Neural cell (in vitro differentiated cells): Measurements from ENCODE around the gene RBM8A. TPM values are rescaled to one million over a fixed set of nuclear protein-coding genes. Genes with fewer than 3 reads are reported as not detected.

Experiments
- H2AFZ ChIP-seq: fragments of 200-600, 300-800 bp; sonication (generic), shearing (Covaris generic); 2 replicates; pipeline ENCODE4 v1.6.0; 2014; ENCODE audit warnings: low read depth, mild to moderate bottlenecking, antibody characterized with exemption, low read length, moderate library complexity
- H3F3A ChIP-seq: fragments of 200-600 bp; shearing (Covaris generic); 2 replicates; pipeline ENCODE4 v1.6.1; 2016; ENCODE audit warnings: mild to moderate bottlenecking, moderate library complexity, mixed read lengths, antibody characterized with exemption, low read length; ENCODE audit not compliant: insufficient read depth, poor library complexity, severe bottlenecking
- H3K27ac ChIP-seq: fragments of 200-600, 300-800 bp; sonication (generic), shearing (Covaris generic); 2 replicates; pipeline ENCODE4 v1.5.1; 2014; ENCODE audit warnings: mild to moderate bottlenecking, low read length, moderate library complexity
- H3K27me3 ChIP-seq: fragments of 300-800, 200-600 bp; sonication (generic), shearing (Covaris generic); 2 replicates; pipeline ENCODE4 v1.6.0; 2014; ENCODE audit warnings: mild to moderate bottlenecking, low read depth, low read length, moderate library complexity; ENCODE audit not compliant: insufficient read depth
- H3K36me3 ChIP-seq: fragments of 300-800, 200-600 bp; sonication (generic), shearing (Covaris generic); 2 replicates; pipeline ENCODE4 v1.5.1; 2014; ENCODE audit warnings: mild to moderate bottlenecking, antibody characterized with exemption, low read length, moderate library complexity; ENCODE audit not compliant: insufficient read depth
- H3K4me2 ChIP-seq: fragments of 300-800, 200-600 bp; sonication (generic), shearing (Covaris generic); 2 replicates; pipeline ENCODE4 v1.6.0; 2014; ENCODE audit warnings: mild to moderate bottlenecking, low read length
- H3K4me3 ChIP-seq: fragments of 300-800, 200-600 bp; sonication (generic), shearing (Covaris generic); 2 replicates; pipeline ENCODE4 v1.5.1; 2014; ENCODE audit warnings: mild to moderate bottlenecking, low read length, moderate library complexity
- H3K79me2 ChIP-seq: fragments of 200-600 bp; shearing (Covaris generic); replicated peaks from 2 replicates; pipeline ENCODE4 v1.6.0; 2014; ENCODE audit warnings: mild to moderate bottlenecking, low read length, moderate library complexity; ENCODE audit not compliant: insufficient read depth
- H3K9ac ChIP-seq: fragments of 300-800, 200-600 bp; sonication (generic), shearing (Covaris generic); 2 replicates; pipeline ENCODE4 v1.6.1; 2016; ENCODE audit warnings: mild to moderate bottlenecking, low read length, mixed read lengths
- H3K9me2 ChIP-seq: fragments of 200-600 bp; shearing (Covaris generic); 2 replicates; pipeline ENCODE4 v1.6.1; 2016; ENCODE audit warnings: mild to moderate bottlenecking, low read length, mixed read lengths; ENCODE audit not compliant: insufficient read depth
- H3K9me3 ChIP-seq: fragments of 200-600, 300-800 bp; sonication (generic), shearing (Covaris generic); 2 replicates; pipeline ENCODE4 v1.6.1; 2016; ENCODE audit warnings: mild to moderate bottlenecking, mixed run types, low read length, moderate library complexity, mixed read lengths
- H4K20me1 ChIP-seq: fragments of 200-600 bp; shearing (Covaris generic); 2 replicates; pipeline ENCODE4 v1.6.1; 2016; ENCODE audit warnings: mild to moderate bottlenecking, mixed run types; ENCODE audit not compliant: insufficient read depth
- CTCF ChIP-seq: fragments of 450-650 bp; IDR thresholded peaks from 2 replicates; pipeline ENCODE4 v1.5.1; 2014; ENCODE audit warnings: antibody characterized with exemption, mild to moderate bottlenecking, moderate library complexity; ENCODE audit not compliant: poor library complexity, severe bottlenecking
- EP300 ChIP-seq: fragments of 450-650 bp; conservative IDR thresholded peaks from 2 replicates; pipeline ENCODE4 v1.6.1; 2014; ENCODE audit warnings: antibody characterized with exemption, mild to moderate bottlenecking, moderate library complexity; ENCODE audit not compliant: poor library complexity, severe bottlenecking
- EZH2 ChIP-seq: fragments of 200-600, 300-800 bp; shearing (Covaris generic), sonication (generic); IDR thresholded peaks from 2 replicates; pipeline ENCODE4 v1.6.1; 2014; ENCODE audit warnings: antibody characterized with exemption, low read length, borderline replicate concordance, mild to moderate bottlenecking; ENCODE audit not compliant: insufficient read depth, poor library complexity, severe bottlenecking
- MXI1 ChIP-seq: fragments of 450-650 bp; conservative IDR thresholded peaks from 2 replicates; pipeline ENCODE4 v1.6.1; 2014; ENCODE audit warnings: antibody characterized with exemption, mild to moderate bottlenecking; ENCODE audit not compliant: poor library complexity, severe bottlenecking
- POLR2AphosphoS5 ChIP-seq: IDR thresholded peaks from 2 replicates; pipeline ENCODE4 v1.6.1; 2012
- RAD21 ChIP-seq: fragments of 450-650 bp; conservative IDR thresholded peaks from 2 replicates; pipeline ENCODE4 v1.6.1; 2014; ENCODE audit warnings: antibody characterized with exemption, mild to moderate bottlenecking, moderate library complexity
- REST ChIP-seq: IDR thresholded peaks from 2 replicates; pipeline ENCODE4 v1.6.1; 2012; ENCODE audit warnings: borderline replicate concordance
- SMC3 ChIP-seq: fragments of 450-650 bp; conservative IDR thresholded peaks from 2 replicates; pipeline ENCODE4 v1.6.1; 2014; ENCODE audit warnings: antibody characterized with exemption, mild to moderate bottlenecking, moderate library complexity; ENCODE audit not compliant: poor library complexity
- TAF1 ChIP-seq: IDR thresholded peaks from 2 replicates; pipeline ENCODE4 v1.6.1; 2012; ENCODE audit warnings: low read depth
- polyA plus RNA-seq: library from polyadenylated mRNA; depleted of rRNA; stranded (reverse); fragments of >200 nt; gene quantifications from 2 replicates; pipeline ENCODE4 v1.2.3, GENCODE V29; 2014

RBM8A gene
- polyA plus RNA-seq, 1 donor from 2014 or later: 366 TPM

GRCh38 chr1:145897969-145898368 lies 29.3 kb downstream of the RBM8A start:
- Histone ChIP-seq H4K20me1 (no peaks in the 10 kb centered on the region), H3K4me3 (no peak overlapping the region)
- no peak for TF ChIP-seq EZH2
- TF ChIP-seq EP300: no peak
- no peak for TF ChIP-seq POLR2AphosphoS5
- no peak for TF ChIP-seq TAF1
- TF ChIP-seq MXI1: no peak
- TF ChIP-seq RAD21: no peak
- TF ChIP-seq REST: no peak
- TF ChIP-seq CTCF: no peak
- TF ChIP-seq SMC3: no peak

GRCh38 chr1:145895471-145895870 lies 31.8 kb downstream of the RBM8A start:
- Histone ChIP-seq H3K79me2 (no peaks in the 10 kb centered on the region), H4K20me1 (no peaks in the 10 kb centered on the region), H3K4me2 (no peak overlapping the region), H3K4me3 (no peak overlapping the region), H3K27ac (no peak overlapping the region), H3K9me2 (no peaks in the 10 kb centered on the region), H3F3A (no peaks in the 10 kb centered on the region), H3K36me3 (no peaks in the 10 kb centered on the region), H3K9ac (no peak overlapping the region), H2AFZ (no peak overlapping the region), H3K27me3 (no peaks in the 10 kb centered on the region), H3K9me3 (no peaks in the 10 kb centered on the region)
- no peak for TF ChIP-seq REST
- TF ChIP-seq TAF1: no peak
- no peak for TF ChIP-seq CTCF
- no peak for TF ChIP-seq EZH2
- TF ChIP-seq RAD21: no peak
- no peak for TF ChIP-seq EP300
- no peak for TF ChIP-seq POLR2AphosphoS5

More at GRCh38 chr1:145897969-145898368, 29.3 kb downstream of the RBM8A start:
- Histone ChIP-seq H3K9me2 (no peaks in the 10 kb centered on the region), H3F3A (no peaks in the 10 kb centered on the region), H3K9ac (no peak overlapping the region), H3K79me2 (no peaks in the 10 kb centered on the region), H2AFZ (no peak overlapping the region), H3K4me2 (no peak overlapping the region), H3K9me3 (no peaks in the 10 kb centered on the region), H3K36me3 (no peaks in the 10 kb centered on the region), H3K27me3 (no peaks in the 10 kb centered on the region), H3K27ac (no peak overlapping the region)
